Suppressor macrophage (primary cell): ENCODE data around the gene C19orf47.
"Not testable (repeated sequence)": the region's sequence is repeated elsewhere in the genome, so short reads cannot be mapped to it uniquely, and the experiment has no call there.

ENCODE experiments used
- DNase-seq, 4 experiments: peaks; one replicate each; pipeline ENCODE4 v3.0.0-alpha.2; 2020 to 2022

The C19orf47 gene

DNA sequence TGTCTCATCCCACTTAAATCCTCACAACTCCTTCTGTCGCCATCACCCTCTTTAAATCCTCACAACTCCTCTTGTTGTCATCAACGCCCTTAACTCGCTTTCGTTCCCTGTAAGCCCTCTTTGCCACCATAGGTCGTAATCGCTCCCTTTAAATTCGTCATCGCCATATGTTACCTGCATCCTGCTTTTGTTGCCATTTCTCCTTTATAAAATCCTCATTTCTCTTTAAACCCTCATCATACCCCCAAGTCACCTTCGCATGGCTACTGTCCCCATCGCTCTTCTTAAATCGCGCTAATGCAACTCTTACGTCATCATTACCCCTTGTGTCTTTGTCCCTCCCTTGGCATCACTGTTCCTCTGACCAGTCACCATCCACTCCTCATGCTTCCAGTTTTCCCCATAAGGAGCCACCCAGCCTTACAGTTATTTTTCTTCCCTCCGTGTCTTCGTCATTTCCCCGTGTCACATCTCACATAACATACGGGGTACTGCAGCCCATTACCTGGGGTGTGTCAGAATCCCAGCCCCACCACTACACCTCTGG, 837 bp upstream of the C19orf47 start:
- DNase-seq, result peak; percentile 31 to 68 (median 49)

DNA sequence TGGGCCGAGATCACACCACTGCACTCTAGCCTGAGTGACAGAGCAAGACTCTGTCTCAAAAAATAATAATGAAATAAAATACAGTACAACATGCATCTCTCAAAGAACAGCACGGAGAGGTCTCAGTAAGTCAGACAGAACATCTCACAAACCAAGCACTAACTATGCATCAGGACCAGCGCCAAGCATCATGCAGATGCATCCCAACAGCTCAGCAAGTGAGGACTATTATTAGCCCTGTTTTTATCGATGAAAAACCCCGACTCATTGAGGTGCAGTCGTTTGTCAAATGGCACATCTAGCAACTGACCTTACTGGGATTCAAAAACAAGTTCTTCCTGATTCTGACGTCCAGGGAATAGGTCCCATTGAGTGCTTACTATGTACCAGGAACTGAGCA, 3.8 kb downstream of the C19orf47 start:
- DNase-seq, result no peak

DNA sequence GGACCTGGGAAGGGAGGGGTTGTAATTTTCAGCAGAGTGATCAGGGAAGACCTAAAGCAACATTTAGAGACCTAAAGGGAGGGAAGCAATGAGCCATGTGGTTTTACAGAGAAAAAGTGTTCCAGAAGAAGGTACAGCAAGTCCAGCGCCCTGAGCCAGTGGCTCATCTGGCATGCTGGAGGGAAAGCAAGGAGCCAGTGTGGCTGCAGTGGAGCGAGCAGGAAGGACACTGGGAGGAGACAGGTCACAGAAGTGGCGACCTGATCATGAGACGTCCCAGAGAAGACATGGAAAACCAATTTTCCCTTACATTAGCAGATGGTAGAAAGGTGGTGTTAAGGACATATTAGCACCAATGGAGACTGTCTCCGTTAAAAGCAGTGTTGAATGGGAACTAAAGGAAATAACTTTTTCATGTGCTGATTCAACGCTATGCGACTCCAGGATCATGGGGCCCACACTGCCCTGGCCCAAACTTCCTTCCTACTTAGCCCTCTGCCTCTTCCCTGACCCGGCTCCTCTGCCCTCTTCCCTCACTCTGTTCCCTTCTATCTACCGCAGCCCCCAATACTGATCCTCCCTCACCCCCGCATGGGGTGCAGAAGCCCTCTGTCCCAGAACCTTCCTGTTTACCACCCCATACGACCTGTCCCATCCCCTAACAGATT, 5.4 kb downstream of the C19orf47 start:
- peak in 3 of 4 experiments; percentile 18 to 36 (median 19) for DNase-seq

GRCh38 chr19:40341601-40342482, 6.4 kb downstream of the C19orf47 start:
- DNase-seq, result no peak

DNA sequence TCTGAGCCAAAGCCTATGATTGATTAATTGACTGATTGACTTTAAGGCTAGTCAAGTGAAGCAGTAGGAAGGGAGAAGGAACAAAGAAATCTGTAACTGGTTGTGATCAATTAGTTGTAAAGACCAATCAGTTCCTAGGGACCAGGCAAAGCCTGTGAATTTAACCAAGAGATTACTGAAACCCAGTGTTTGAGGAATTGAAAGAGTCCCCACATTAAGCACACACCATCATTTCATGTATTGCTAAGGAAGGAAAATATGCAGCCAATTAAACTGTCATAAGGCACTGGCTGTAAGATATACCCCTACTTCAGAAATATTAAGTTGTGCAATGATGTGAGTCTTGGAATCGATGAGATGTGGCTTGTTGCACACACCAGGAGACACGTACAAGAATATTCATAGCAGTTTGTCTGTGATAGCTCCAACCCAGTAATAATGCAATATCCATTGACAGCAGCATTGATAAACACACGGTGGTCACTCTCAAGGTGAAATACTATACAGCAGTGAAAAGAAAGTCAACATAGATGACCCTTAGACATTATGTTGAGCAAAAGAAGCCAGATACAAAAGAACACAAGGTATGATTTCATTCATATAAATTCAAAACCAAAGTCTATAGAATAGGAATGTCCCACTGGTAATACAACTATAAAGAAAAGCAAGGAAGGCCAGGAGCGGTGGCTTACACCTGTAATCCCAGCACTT, 9.0 kb downstream of the C19orf47 start:
- no peak for DNase-seq

- DNase-seq, result no peak
These were observed 10.6 kb downstream of the C19orf47 start for GRCh38 chr19:40337594-40337993.

- no peak for DNase-seq
These were observed 11.1 kb downstream of the C19orf47 start for GRCh38 chr19:40337107-40337506.

- DNase-seq, result no peak
These were observed 11.6 kb downstream of the C19orf47 start for GRCh38 chr19:40336601-40336900.

- DNase-seq, result no peak
These were observed 12.2 kb downstream of the C19orf47 start for GRCh38 chr19:40335855-40336600.

- no peak for DNase-seq
These were observed 13.1 kb downstream of the C19orf47 start for GRCh38 chr19:40335101-40335500.

DNA sequence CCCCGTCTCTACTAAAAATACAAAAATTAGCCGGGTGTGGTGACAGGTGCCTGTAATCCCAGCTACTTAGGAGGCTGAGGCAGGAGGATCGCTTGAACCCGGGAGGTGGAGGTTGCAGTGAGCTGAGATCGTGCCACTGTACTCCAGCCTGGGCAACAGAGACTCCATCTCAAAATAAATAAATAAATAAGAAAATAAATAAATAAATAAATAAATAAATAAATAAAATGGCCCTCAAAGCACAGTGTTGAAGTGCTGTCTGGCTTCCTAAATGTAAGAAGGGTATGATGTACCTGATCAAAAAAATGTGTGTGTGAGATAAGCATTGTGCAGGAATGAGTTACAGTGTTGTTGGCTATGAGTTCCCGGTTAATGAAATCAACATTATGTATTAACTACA, 15.1 kb downstream of the C19orf47 start:
- not testable (repeated sequence) for DNase-seq

GRCh38 chr19:40332669-40333068, 15.5 kb downstream of the C19orf47 start:
- no peak for DNase-seq

GRCh38 chr19:40331052-40331451, 17.1 kb downstream of the C19orf47 start:
- no peak for DNase-seq

GRCh38 chr19:40326201-40326600, 22.0 kb downstream of the C19orf47 start:
- no peak for DNase-seq

- no peak for DNase-seq
These were observed 24.5 kb downstream of the C19orf47 start for GRCh38 chr19:40323705-40324104.

DNA sequence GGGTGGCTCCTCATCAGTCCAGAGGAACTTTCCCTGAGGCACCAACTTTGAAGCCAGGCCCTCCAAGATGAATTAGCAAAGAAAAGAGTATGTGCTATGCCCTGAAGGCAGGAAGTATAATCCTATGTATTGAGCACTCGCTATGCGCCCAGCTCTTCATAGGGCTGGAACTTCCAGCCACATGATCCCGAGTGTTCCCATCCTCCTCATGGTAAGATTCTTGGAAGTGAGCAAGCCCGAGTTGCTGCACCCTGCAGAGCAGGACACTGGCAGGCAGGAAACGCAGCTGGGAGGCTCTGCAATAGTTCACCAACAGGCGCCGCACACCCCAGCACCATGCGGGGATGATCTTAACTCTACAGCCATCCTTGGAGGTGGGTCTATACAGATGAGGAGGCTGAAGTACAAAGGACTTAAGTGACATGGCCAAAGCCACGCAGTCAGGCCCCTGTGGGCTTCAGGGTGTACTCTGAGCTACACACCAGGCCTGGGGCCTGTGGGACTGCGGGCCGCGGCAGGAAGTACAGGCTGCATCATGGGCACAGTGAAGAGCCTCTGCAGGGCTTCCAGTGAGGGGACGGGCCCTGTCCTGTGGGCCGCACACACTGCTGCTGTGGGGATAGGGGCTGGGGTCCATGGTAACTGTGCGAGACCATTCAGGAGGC, 25.1 kb downstream of the C19orf47 start:
- no peak for DNase-seq

DNA sequence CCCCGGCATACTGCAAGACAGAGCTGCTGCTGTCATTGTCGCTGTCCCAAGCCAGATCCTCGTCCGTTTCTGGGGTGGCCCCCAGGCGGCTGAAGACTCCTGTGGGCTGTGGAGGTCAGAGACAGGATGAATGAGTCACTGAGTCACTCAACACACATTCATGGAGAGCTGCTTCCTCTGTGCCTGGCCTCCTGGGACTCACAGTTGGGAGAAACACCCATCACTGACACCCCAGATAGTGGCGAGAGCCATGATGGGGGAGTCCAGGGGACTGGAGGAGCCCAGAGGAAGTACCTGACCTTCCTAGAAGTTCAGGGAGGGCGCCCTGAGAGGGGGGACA, 26.0 kb downstream of the C19orf47 start:
- DNase-seq, result no peak

DNA sequence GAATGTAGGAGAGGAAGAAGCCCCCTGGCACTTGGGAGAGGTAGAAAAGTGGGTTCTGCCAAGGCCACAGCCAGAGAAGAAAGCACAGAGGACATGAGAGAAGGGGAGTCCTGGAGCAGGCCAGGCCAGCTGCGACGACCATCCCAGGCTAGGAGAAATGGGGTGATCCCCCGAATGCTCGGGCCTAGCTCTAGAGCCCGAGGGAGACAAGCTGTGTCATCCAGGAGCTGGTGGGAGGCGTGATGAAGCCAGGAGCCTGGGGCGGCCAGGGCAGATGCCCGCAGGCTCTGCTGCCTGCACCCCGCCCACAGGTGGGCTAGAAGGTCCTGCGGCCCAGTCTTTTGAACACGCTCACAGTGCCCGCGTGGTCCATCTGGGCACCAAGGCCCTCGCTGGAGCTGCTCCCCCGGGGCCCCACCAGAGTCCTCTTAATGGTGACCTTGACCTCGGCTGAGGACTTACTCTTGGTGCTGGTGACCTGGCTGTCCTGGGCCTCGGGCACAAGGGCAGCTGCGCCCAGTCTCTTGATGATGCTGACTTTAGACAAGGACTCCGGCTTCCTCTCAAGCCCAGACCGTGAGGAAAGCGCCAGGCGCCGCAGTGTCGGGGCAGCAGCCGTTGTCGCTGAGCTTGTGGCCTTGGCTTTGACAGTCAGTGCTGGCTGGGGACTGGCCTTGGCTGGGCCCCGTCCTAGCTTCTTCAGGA, 26.5 kb downstream of the C19orf47 start:
- DNase-seq, result no peak

DNA sequence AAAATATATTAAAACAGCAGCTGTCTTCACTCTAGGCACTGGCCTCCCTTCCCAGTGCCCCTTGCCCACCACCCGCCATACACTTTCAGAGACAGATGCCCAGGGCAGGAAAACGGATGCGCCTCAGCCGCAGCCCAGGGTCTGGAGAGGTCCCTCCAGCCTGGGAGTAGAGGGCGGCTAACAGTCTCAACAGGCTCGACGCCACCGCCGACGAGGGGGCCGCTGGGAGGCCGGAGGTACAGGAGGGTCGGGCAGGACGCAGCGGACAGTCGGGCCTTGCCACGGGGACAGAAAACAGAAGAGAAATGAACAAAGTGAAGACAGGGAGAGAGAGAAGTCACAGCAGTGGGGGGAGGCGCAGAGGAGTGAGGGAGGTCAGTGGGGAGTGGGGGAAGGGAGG, 27.1 kb downstream of the C19orf47 start:
- DNase-seq, result no peak

GRCh38 chr19:40320558-40320935, 27.6 kb downstream of the C19orf47 start:
- DNase-seq, result no peak

GRCh38 chr19:40317338-40317737, 30.9 kb downstream of the C19orf47 start:
- DNase-seq, result no peak
